IPS DF 6.9 (cell line): ENCODE measurements around the gene ANKRD34C.

Source experiments
- DNase-seq: peaks from one replicate; pipeline ENCODE4 v3.0.0-alpha.2; 2013; ENCODE audit warnings: low read depth, low spot score
- H3K27ac ChIP-seq: one replicate; pipeline ENCODE4 v1.5.1; 2013; ENCODE audit warnings: low read length, control low read depth
- H3K27me3 ChIP-seq: 2 replicates; pipeline ENCODE4 v1.6.1; 2013; ENCODE audit warnings: mild to moderate bottlenecking, low read length; ENCODE audit not compliant: control insufficient read depth, insufficient read depth
- H3K36me3 ChIP-seq: 2 replicates; pipeline ENCODE4 v1.6.1; 2013; ENCODE audit warnings: low read length; ENCODE audit not compliant: control insufficient read depth, insufficient read depth
- H3K4me1 ChIP-seq: 2 replicates; pipeline ENCODE4 v1.6.1; 2013; ENCODE audit warnings: low read length; ENCODE audit not compliant: control insufficient read depth, insufficient read depth
- H3K4me3 ChIP-seq: 2 replicates; pipeline ENCODE4 v1.5.1; 2013; ENCODE audit warnings: mild to moderate bottlenecking, low read length
- H3K9me3 ChIP-seq: 2 replicates; pipeline ENCODE4 v1.6.1; 2013; ENCODE audit warnings: low read length, inconsistent platforms; ENCODE audit not compliant: control insufficient read depth, insufficient read depth
- WGBS: extraction: QIAGEN DNeasy Blood & Tissue Kit; methylation state at CpG from one replicate; pipeline ENCODE4 v1.1.7; 2013; ENCODE audit warnings: mixed read lengths, missing lambda C conversion rate; ENCODE audit not compliant: insufficient read length, insufficient coverage; 5-methylcytosine and 5-hydroxymethylcytosine counted together

The ANKRD34C gene

DNA sequence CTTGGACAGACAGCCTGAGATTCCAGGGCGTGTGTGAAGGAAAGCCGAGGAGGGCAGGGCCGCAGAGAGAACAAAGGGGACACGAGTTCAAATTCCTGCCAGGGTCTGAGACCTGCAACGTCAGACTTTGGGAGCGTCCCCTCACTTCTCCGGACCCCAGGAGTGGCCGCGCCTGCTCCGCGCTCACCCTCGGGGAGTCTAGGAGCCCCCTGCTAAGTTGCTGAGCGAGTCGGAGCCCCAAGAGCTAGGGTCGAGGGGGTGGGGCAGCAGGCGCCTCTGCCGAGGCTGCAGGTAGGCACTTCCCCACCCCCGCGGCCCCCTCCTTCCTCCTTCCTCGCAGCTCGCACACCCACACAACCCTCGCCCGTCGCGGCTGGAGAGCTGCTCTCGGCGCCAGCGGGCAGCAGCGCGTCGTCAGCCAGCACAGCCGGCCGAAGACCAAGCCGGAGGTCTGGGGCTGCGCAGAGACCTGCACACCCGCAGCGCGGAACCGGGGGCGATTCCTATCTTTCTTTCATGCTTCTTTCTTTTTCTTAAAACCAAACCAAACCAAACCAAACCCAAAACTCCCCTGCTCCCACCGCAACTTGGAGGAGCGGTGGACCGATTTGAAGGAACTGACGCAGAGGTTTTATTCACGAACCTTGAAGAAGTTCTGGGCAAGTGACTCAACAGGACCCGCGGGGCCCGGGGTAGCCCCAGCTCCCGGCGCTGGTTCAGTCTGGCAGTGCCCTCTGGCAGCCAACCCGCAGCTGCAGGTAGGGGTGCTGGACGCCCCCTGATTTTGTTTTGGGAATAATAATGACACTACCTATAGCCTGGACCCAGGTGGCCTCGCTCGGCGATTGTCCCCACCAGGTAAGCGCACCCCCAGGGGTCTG is at the start of gene ANKRD34C:
Gene ANKRD34C (plus strand): TSS at position 352 of the 881 bp plus-strand sequence. CDS start 10,563 bp downstream, outside the sequence.
- Histone ChIP-seq H3K27me3 (peaks cover 21% of the 10 kb centered on the region; the same call in 1 of the 2 replicates), H3K4me1 (peaks cover 4% of the 10 kb centered on the region; the same call in 1 of the 2 replicates), H3K27ac (no peak within 1 kb of the TSS), H3K36me3 (no peaks in the 10 kb centered on the region), H3K4me3 (peak within 1 kb of the TSS; percentile 35; the same call in 1 of the 2 replicates), H3K9me3 (no peaks in the 10 kb centered on the region)
- DNase-seq, result no peak
- WGBS, result no CpG with 5 or more reads among the region's 56 CpGs

DNA sequence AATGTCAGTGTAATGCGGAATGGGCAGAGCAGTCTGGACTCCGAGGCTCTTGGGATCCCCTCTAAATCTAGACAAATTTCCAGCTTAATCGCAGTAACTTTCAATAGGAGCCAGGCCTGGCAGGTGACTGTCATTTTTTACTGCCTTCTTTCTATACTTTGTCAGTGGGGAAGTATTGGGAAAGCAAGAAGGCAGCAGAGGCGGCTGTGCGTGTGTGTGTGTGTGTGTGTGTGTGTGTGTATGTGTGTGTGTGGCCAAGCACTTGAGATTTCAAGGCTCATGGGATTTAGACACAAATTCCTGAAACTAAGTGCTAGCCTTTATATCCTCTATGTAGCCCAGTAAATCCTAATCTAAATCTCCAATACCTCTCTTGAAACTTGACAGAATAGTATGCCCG is 49.3 kb upstream of the ANKRD34C start:
- DNase-seq, result no peak
- Histone ChIP-seq H3K36me3 (no peaks in the 10 kb centered on the region), H3K27me3 (no peaks in the 10 kb centered on the region), H3K9me3 (peaks cover 2% of the 10 kb centered on the region; the same call in 1 of the 2 replicates), H3K4me1 (no peaks in the 10 kb centered on the region), H3K4me3 (no peak overlapping the region), H3K27ac (no peak overlapping the region)
- WGBS, result no CpG with 5 or more reads among the region's 6 CpGs

DNA sequence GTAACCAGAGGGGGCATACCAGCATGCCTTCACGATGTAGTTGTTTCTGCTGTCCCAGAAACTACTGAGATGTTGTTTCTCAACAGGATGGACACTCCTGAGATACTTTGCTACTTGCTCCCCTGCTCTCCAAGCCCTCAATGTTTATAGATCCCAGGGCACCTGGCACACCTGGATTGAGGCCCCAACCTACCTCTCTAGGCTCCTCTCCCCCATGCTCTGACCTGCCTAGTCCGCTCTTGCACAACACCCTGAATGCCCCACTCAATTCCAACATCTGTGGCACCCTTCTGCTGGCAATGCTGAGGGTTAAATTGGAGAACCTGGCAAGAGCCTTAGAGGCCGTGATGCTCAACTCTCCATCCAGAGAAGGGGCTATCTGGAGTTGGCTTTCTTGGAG is 42.5 kb upstream of the ANKRD34C start:
- Histone ChIP-seq H3K27me3 (no peaks in the 10 kb centered on the region), H3K4me3 (no peak overlapping the region), H3K9me3 (no peaks in the 10 kb centered on the region), H3K27ac (no peak overlapping the region), H3K4me1 (no peaks in the 10 kb centered on the region; the same call in 1 of the 2 replicates), H3K36me3 (no peaks in the 10 kb centered on the region)
- no CpG with 5 or more reads among the region's 3 CpGs for WGBS
- DNase-seq, result no peak

DNA sequence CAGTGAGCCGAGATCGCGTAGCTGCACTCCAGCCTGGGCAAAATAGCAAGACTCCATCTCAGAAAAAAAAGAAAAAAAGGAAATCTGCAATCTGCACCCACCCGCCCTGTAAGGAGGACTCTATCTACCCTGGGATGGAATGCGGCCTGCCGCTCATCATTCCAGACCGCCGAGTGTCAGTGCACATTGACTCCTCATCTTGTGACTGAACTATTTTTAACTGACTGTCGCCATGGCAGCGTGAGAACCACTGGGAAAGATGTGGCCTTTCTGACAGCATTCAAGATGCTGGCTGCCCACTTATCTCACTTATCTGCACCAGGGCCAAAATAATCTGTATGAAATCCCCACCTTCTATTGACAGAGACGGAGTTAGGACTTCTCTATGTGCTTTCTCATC is 38.8 kb upstream of the ANKRD34C start:
- Histone ChIP-seq H3K4me3 (no peak overlapping the region), H3K36me3 (no peaks in the 10 kb centered on the region), H3K4me1 (no peaks in the 10 kb centered on the region; the same call in 1 of the 2 replicates), H3K27ac (no peak overlapping the region), H3K27me3 (no peaks in the 10 kb centered on the region), H3K9me3 (no peaks in the 10 kb centered on the region)
- DNase-seq, result no peak
- WGBS, result no CpG with 5 or more reads among the region's 11 CpGs

DNA sequence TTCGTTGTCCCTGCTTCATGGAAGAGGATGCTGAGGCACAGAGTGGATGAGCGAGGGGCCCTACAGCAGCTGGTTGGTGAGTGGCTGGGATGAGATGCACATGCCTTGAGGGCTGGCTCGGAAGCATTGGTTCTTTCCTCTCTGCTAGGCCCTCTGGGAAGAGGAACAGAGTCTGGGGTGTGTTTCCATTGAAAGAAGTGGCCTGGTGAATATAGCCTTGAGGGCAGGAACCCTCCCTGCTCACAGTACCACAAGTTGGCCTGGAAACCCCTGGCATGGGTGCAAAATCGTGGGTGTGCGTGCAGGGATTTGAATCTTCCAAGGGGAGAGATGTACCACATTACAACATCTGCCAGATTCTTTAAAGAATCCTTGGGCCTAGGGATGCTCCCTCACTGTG is 37.6 kb upstream of the ANKRD34C start:
- Histone ChIP-seq H3K36me3 (no peaks in the 10 kb centered on the region), H3K4me3 (no peak overlapping the region), H3K27ac (no peak overlapping the region), H3K27me3 (no peaks in the 10 kb centered on the region), H3K9me3 (no peaks in the 10 kb centered on the region), H3K4me1 (no peaks in the 10 kb centered on the region; the same call in 1 of the 2 replicates)
- no CpG with 5 or more reads among the region's 5 CpGs for WGBS
- no peak for DNase-seq

DNA sequence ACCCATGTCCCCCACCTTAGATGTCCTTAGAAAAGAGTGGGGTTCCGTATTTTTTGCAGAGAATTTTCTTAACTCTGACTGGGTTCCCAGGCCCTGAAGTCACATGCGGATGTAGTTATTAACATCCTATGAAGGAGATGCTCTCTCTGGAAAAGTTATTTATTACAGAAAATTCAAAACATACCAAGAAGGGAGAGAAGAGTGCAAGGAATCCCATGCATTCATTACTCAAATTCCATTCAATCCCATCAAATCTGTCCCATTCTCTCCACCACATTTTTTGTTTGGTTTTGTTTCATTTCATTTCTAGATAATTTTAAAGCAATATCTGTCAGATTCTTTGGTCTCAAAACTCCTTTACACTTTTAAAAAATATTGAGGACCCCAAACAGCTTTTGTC is 34.3 kb upstream of the ANKRD34C start:
- Histone ChIP-seq H3K27me3 (no peaks in the 10 kb centered on the region), H3K9me3 (no peaks in the 10 kb centered on the region), H3K36me3 (no peaks in the 10 kb centered on the region), H3K4me1 (no peaks in the 10 kb centered on the region), H3K4me3 (no peak overlapping the region), H3K27ac (no peak overlapping the region)
- no CpG with 5 or more reads among the region's 2 CpGs for WGBS
- DNase-seq, result no peak

DNA sequence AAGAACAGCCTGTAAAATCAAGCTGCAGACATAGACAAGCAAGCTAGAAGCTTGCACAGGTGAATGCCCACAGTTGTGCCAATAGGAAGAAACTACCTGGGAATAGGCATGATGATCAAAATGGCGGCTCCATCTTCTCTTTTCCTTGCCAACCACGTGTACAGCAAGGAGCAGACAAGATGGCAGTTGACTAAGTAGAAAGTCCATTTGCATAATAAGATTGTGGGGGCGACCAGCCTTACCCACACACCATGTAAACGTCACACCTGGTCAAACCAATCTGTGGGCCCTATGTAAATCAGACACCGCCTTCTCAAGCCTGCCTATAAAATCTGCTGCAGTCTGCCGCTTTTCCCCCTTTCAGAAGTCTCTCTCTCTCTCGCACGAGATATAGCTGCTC is 25.1 kb upstream of the ANKRD34C start:
- H3K4me3 ChIP-seq, result no peak overlapping the region
- H3K4me1 ChIP-seq, result no peaks in the 10 kb centered on the region
- H3K27me3 ChIP-seq, result no peaks in the 10 kb centered on the region
- H3K9me3 ChIP-seq, result no peaks in the 10 kb centered on the region
- no peak overlapping the region for H3K27ac ChIP-seq
- DNase-seq, result no peak
- no peaks in the 10 kb centered on the region for H3K36me3 ChIP-seq
- no CpG with 5 or more reads among the region's 8 CpGs for WGBS

DNA sequence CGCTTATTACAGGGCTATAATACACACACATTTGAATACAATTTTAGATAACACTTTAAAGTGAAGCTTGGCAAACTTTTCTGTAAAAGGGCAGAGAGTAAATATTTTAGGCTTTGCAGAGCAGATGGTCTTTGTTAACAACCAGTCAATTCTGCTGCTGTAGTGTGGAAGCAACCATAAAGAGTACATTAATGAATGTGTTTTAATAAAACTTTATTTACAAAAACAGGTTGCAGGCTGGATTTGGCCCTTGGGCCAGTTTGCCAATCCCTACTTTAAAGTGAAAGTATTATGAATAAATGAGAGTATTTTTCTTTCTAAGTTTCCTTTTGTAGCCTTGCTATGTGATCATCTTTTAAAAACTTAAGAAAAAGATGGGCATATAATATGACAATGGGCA is 20.7 kb upstream of the ANKRD34C start:
- no peak for DNase-seq
- Histone ChIP-seq H3K9me3 (no peaks in the 10 kb centered on the region), H3K4me1 (no peaks in the 10 kb centered on the region), H3K36me3 (no peaks in the 10 kb centered on the region), H3K4me3 (no peak overlapping the region), H3K27me3 (no peaks in the 10 kb centered on the region), H3K27ac (no peak overlapping the region)
- no CpG with 5 or more reads among the region's 1 CpG for WGBS

DNA sequence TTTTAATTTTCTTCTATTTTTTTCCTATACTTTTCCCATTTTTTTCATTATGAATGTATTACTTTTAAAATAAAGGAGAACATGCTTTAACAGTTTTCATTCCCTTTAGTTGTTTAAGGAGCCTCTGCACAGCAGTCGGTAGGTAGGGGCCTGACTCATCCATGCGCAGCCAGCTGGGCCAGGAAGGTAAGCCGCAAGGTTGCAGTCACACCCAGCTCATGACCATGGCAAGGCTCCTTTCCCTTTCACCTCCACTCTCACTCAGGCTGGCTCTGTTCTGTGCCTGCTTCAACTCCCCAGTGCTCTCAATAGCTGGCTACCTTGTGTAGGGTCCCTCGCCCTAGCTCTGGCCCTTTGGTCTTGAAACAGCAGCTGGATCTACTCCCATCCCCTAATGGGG is 17.4 kb upstream of the ANKRD34C start:
- no peaks in the 10 kb centered on the region for H3K4me1 ChIP-seq
- H3K36me3 ChIP-seq, result no peaks in the 10 kb centered on the region
- H3K27ac ChIP-seq, result no peak overlapping the region
- no peaks in the 10 kb centered on the region for H3K9me3 ChIP-seq
- H3K27me3 ChIP-seq, result no peaks in the 10 kb centered on the region
- no peak overlapping the region for H3K4me3 ChIP-seq
- WGBS, result no CpG with 5 or more reads among the region's 4 CpGs
- DNase-seq, result no peak

DNA sequence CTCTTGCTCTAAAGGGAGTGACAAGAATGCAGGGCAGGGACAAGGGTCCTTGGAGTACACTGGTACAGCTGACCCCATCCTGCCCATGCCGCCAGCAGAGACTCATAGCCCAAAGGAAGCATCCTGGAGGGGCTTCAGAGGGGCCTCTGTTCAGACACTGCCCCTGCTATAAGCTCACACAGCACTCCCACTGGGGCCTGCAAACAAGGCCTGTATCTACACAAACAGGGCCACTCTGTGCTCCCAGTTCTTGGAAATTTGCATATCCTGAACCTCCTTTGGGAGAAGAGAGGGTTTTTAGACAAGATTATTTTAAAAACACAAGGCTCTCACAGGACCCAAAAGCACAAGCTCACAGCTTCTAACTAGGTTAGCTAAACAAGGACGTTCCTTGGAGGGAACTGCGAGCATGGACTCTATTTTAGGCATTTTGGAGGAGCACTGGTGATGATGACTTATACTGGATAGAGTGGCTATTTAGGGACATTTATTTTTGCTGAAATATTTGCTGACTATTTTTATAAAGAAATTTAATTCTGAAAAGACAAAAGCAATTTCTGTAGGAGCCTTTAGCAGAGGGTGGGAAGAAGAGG is 16.4 kb upstream of the ANKRD34C start:
- Histone ChIP-seq H3K4me1 (no peaks in the 10 kb centered on the region), H3K9me3 (no peaks in the 10 kb centered on the region), H3K4me3 (no peak overlapping the region), H3K36me3 (no peaks in the 10 kb centered on the region), H3K27ac (no peak overlapping the region), H3K27me3 (no peaks in the 10 kb centered on the region)
- WGBS, result no CpG with 5 or more reads among the region's 3 CpGs
- DNase-seq, result no peak
